ENCODE data around the gene PRELID3B. TPM values are rescaled to one million over a fixed set of nuclear protein-coding genes. Genes with fewer than 3 reads are reported as not detected.

Gene PRELID3B
- total RNA-seq, 8 experiments from 2014 or later, result 40.1 to 81.9 (median 63.3) TPM

DNA sequence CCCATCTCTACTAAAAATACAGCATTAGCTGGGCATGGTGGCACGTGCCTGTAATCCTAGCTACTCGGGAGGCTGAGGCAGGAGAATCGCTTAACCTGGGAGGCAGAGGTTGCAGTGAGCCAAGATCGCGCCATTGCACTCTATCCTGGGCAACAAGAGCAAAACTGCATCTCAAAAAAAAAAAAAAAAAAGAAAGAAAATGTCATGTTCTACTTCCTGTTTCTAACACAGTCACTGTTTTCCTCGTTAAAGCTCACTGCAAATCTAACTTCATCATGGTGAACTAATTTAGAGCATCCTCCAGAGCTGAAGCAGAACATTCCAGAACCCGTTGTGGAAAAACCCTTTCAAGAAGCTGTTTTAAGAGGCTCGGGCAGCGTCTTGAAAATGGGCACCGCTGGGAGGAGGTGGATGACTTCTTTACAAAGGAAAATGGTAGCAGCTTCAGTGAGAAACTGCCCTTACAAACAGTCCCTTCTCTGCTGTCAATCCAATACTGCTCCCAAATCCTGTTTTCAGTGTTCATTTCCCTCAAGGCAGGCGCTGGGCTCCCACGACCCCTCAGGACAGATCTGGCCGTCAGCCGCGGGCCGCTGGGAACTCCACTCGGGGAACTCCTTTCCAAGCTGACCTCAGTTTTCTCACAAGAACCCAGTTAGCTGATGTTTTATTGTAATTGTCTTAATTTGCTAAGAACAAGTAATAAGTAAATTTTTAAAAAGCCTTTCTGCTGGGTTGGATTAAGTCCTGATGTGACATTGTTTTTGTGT, 48.0 kb downstream of the PRELID3B start:
- in situ Hi-C loops (cut with MboI; ENCODE audit: low pct_unique_long_range_greater_than_20kb in 2 of 9, low sequenced_read_pairs in 9 of 9, unreplicated experiment in 9 of 9), result no loop called here
- no peak overlapping the region for H3K27ac ChIP-seq
- WGBS, 10 experiments, result 16 to 100% (median 78%) methylated on average over 2 to 10 of the region's 17 CpGs; no CpG with 5 or more reads in 2 of the 10 experiments
- no peak overlapping the region for H3K4me3 ChIP-seq
- H3K4me1 ChIP-seq (replicated peaks in 1 of 2), result peaks cover 0 to 28% of the 10 kb centered on the region in 2 donors
- ATAC-seq (replicated peaks in 6 of 8), result no peak

DNA sequence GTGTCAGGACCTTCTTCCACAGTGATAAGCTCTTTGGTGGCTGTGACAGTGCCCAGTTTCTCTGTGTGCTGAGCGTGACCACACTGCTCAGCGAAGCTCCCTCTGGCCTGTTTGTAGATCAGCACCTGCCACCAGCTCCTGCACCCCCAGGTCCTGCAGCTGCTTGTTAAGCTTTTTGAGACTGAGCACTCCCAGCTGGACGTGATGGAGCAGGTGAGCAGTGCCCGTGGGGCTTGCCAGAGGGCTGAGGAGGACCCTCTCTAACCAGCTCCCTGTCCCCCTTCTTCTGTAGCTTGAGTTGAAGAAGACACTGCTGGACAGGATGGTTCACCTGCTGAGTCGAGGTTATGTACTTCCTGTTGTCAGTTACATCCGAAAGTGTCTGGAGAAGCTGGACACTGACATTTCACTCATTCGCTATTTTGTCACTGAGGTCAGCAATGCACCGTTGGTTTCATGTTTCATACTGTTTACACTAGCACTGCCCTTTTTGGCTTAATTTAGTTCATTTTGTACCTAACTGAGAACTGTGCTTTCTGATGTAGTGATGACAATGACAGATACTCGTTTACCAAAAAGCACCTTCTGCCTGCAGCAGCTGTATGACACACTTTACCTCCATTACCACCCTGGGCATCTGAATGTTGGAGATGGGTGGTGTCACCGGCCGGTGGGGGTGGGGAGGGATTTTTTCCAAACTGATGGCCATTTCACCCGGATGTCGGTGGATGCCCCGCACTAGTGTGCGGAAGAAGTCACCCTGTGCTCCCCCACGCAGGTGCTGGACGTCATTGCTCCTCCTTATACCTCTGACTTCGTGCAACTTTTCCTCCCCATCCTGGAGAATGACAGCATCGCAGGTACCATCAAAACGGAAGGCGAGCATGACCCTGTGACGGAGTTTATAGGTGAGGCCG, 49.0 kb downstream of the PRELID3B start:
- in situ Hi-C loops (cut with MboI; ENCODE audit: low pct_unique_long_range_greater_than_20kb in 2 of 9, low sequenced_read_pairs in 9 of 9, unreplicated experiment in 9 of 9), result no loop called here

DNA sequence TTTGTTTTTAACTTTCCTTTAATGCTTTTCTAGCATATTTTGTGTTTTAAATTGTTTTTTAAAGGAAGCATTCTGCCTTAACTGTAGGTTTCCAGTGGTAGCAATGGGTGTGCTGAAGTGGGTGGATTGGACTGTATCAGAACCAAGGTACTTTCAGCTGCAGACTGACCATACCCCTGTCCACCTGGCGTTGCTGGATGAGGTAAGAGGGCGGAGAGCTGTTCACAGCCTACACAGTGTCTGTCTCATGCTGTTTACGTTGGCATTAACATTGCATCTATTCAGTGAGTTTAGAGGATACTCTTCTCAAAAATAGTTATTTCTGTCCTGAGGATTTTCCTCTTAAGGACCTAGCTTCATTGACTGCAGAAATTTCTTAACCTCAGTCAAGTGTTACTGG, 49.7 kb downstream of the PRELID3B start:
- no peak overlapping the region for H3K27ac ChIP-seq
- WGBS, 10 experiments, result 69 to 100% (median 100%) methylated on average over 1 to 3 of the region's 3 CpGs; no CpG with 5 or more reads in 3 of the 10 experiments
- no peak overlapping the region for H3K4me3 ChIP-seq
- ATAC-seq (replicated peaks in 6 of 8), result no peak
- in situ Hi-C loops (cut with MboI; ENCODE audit: low pct_unique_long_range_greater_than_20kb in 2 of 9, low sequenced_read_pairs in 9 of 9, unreplicated experiment in 9 of 9), result no loop called here
- peaks cover 0 to 28% of the 10 kb centered on the region in 2 donors for H3K4me1 ChIP-seq (replicated peaks in 1 of 2)

More for the DNA sequence above, 49.0 kb downstream of the PRELID3B start:
- Histone ChIP-seq H3K4me1 (replicated peaks in 1 of 2) (peaks cover 0 to 28% of the 10 kb centered on the region in 2 donors), H3K4me3 (no peak overlapping the region), H3K27ac (no peak overlapping the region)
- WGBS, 10 experiments, result 82 to 100% (median 89%) methylated on average over 2 to 15 of the region's 23 CpGs; no CpG with 5 or more reads in 3 of the 10 experiments
- no peak for ATAC-seq (replicated peaks in 6 of 8)

DNA sequence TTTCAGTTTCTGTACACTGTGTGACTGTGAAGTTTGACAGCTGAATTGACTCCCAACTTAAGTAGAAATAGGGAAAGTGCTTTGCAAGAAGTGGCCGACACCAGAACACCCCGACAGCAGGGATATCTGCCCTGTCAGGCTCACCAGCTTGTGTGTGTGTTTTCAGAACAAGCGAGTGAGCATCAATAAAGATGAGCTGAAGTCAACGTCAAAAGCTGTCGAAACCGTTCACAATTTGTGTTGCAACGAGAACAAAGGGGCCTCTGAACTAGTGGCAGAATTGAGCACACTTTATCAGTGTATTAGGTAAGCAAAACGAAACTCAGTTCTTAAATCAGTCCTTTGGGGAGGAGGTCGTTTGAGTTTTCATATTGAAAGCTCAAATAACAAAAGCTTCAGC, 50.9 kb downstream of the PRELID3B start:
- ATAC-seq (replicated peaks in 6 of 8), result no peak
- Histone ChIP-seq H3K27ac (no peak overlapping the region), H3K4me3 (no peak overlapping the region), H3K4me1 (replicated peaks in 1 of 2) (peaks cover 0 to 28% of the 10 kb centered on the region in 2 donors)
- in situ Hi-C loops (cut with MboI; ENCODE audit: low pct_unique_long_range_greater_than_20kb in 2 of 9, low sequenced_read_pairs in 9 of 9, unreplicated experiment in 9 of 9), result no loop called here
- 73 to 93% (median 80%) methylated on average over 2 to 9 of the region's 9 CpGs for WGBS, 10 experiments

DNA sequence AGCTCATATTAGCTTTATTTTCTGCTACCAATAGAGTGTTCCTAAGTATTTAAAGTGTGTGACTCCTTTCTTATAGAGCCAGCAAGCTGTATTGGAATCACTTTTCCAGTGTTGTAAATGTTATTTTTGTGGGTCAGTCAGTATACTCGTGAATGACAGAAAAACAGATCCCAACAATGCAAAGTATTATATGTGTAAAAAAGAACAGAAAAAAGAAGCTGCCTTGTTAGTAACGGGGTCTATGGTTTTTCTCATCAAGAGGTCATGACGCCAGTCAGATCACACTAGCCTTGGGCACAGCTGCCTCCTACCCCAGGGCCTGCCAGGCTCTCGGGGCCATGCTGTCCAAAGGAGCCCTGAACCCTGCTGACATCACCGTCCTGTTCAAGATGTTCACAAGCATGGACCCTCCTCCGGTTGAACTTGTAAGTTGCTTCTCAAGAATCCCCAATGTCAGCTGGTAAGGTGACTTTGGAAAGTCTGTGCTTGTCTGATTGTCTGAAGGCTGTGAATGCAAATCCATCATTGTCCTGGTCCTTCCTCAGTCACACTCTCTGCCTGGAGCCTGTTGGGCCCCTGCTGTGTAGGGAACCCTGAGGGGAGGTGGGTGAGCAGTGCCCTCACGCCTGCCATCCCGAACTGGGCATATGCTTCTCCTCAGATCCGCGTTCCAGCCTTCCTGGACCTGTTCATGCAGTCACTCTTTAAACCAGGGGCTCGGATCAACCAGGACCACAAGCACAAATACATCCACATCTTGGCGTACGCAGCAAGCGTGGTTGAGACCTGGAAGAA, 51.7 kb downstream of the PRELID3B start:
- Histone ChIP-seq H3K27ac (no peak overlapping the region), H3K4me3 (no peak overlapping the region), H3K4me1 (replicated peaks in 1 of 2) (peaks cover 0 to 21% of the 10 kb centered on the region in 2 donors)
- in situ Hi-C loops (cut with MboI; ENCODE audit: low pct_unique_long_range_greater_than_20kb in 2 of 9, low sequenced_read_pairs in 9 of 9, unreplicated experiment in 9 of 9), result no loop called here
- ATAC-seq (replicated peaks in 6 of 8), result no peak
- WGBS, 10 experiments, result 90 to 100% (median 93%) methylated on average over 4 to 8 of the region's 14 CpGs; no CpG with 5 or more reads in 1 of the 10 experiments

DNA sequence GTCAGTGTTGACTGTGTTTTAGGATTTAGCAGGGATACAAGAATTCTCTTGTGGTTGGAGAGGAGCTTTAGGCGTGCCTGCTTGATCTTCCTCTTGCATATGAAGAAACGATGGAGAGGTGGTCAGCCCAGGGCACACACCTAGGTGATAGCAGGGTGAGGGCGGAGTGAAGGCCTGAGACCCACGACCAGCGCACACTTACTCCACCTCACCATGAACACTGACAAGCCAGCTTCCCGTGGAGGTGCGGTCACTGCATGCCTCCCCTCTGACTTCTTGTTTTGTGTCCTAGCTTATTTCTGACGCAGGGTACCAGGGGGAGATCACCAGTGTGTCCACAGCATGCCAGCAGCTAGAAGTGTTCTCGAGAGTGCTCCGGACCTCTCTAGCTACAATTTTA, 53.4 kb downstream of the PRELID3B start:
- Histone ChIP-seq H3K4me1 (replicated peaks in 1 of 2) (peaks cover 1 to 6% of the 10 kb centered on the region in 2 donors), H3K4me3 (no peak overlapping the region), H3K27ac (no peak overlapping the region)
- in situ Hi-C loops (cut with MboI; ENCODE audit: low pct_unique_long_range_greater_than_20kb in 2 of 9, low sequenced_read_pairs in 9 of 9, unreplicated experiment in 9 of 9), result no loop called here
- WGBS, 10 experiments, result 83 to 100% (median 94%) methylated on average over 2 to 8 of the region's 10 CpGs; no CpG with 5 or more reads in 2 of the 10 experiments
- no peak for ATAC-seq (replicated peaks in 6 of 8)

DNA sequence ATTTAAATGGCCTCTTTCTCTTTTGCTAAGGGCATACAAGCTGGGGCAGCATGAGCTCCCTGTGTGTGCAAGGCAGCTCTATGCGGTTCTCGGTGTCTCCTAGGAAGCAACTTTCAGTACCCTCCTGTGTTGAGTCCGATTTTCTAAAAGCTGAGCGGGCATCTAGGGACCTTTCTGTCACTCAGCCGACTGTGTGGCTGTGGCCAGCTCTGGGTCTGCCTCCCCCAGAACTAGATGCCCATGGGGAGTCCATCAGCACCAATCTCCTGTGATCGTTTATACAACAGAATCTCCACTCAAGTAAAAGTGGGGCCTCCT, 54.1 kb downstream of the PRELID3B start:
- Histone ChIP-seq H3K4me1 (replicated peaks in 1 of 2) (peaks cover 6 to 11% of the 10 kb centered on the region in 2 donors), H3K4me3 (no peak overlapping the region), H3K27ac (no peak overlapping the region)
- WGBS, 10 experiments, result 83 to 100% (median 97%) methylated on average over 2 to 5 of the region's 6 CpGs; no CpG with 5 or more reads in 3 of the 10 experiments
- ATAC-seq (replicated peaks in 6 of 8), result no peak
- in situ Hi-C loops (cut with MboI; ENCODE audit: low pct_unique_long_range_greater_than_20kb in 2 of 9, low sequenced_read_pairs in 9 of 9, unreplicated experiment in 9 of 9), result no loop called here

DNA sequence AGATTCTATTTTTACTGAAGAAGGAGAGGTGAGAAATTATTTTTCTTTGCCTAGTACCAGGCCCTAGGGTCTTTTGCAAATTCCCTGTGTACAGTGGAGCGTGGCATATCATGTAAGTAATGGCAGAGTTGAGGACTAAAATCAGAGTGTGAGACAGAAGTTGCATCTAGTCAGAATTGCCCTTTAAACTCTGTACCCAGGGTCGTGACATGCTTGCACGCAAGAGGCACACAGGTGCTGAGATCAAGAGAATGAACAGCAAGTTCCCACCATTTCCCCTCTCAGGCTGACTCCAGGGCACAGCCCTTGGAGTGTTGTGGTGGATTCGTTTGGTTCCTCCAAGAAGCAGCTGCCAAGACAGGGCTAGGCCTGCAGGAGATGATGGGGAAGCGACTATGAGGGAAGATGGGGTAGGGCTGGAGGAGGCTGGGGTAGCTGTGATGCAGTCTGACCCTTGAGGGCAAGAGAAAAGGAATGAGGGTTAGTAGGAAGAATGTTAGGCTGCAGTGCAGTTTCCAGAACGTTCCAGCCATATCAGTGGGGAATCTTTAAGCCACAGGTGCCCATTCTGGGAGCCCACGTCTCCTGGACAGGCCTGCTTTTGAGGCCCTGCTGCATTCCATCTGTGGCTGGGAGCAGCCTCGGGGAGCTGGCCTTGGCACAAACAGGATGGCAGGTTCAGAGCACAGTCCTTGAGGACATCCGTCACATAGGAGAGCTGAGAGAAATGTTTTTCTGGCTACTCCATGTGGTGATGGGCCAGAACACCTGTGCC, 54.6 kb downstream of the PRELID3B start:
- Histone ChIP-seq H3K4me3 (no peak overlapping the region), H3K4me1 (replicated peaks in 1 of 2) (peaks cover 6 to 13% of the 10 kb centered on the region in 2 donors), H3K27ac (no peak overlapping the region)
- no peak for ATAC-seq (replicated peaks in 6 of 8)
- WGBS, 10 experiments, result 50 to 100% (median 97%) methylated on average over 2 to 7 of the region's 9 CpGs; no CpG with 5 or more reads in 3 of the 10 experiments
- in situ Hi-C loops (cut with MboI; ENCODE audit: low pct_unique_long_range_greater_than_20kb in 2 of 9, low sequenced_read_pairs in 9 of 9, unreplicated experiment in 9 of 9), result no loop called here

DNA sequence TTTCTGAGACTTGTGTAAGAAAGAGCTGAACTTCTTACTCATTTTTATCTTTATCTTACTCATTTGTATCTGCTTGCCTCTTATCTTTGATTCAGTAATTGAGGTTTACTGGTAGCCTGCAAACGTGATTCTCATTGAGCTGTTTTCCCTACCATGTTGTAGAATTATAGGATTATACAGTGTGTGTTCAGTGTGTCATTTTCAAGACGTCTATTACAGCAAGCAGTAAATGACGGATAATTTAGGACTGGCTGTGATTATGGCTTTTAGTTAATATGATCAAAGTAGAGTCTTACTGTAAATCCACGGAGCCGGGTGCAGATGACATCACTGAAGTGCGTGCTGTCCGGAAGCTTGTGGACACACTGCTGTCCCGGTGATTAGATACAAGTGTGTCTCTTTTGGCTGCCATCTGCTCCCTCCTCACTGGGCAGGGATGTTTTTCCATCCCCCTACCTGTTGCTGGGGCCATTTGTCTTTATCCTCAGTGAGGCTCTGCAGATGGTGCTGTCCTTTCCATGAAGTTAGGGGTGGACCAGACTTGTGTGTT, 55.5 kb downstream of the PRELID3B start:
- peak in 3 of 8 experiments; percentile 23 to 89 (median 44) for ATAC-seq (replicated peaks in 6 of 8)
- H3K4me3 ChIP-seq, result no peak overlapping the region
- 37 to 100% (median 88%) methylated on average over 1 to 5 of the region's 8 CpGs; no CpG with 5 or more reads in 2 of the 10 experiments for WGBS, 10 experiments
- H3K27ac ChIP-seq, result no peak overlapping the region
- H3K4me1 ChIP-seq (replicated peaks in 1 of 2), result peaks cover 14 to 21% of the 10 kb centered on the region in 2 donors
- in situ Hi-C loops (cut with MboI; ENCODE audit: low pct_unique_long_range_greater_than_20kb in 2 of 9, low sequenced_read_pairs in 9 of 9, unreplicated experiment in 9 of 9), result no loop called here

DNA sequence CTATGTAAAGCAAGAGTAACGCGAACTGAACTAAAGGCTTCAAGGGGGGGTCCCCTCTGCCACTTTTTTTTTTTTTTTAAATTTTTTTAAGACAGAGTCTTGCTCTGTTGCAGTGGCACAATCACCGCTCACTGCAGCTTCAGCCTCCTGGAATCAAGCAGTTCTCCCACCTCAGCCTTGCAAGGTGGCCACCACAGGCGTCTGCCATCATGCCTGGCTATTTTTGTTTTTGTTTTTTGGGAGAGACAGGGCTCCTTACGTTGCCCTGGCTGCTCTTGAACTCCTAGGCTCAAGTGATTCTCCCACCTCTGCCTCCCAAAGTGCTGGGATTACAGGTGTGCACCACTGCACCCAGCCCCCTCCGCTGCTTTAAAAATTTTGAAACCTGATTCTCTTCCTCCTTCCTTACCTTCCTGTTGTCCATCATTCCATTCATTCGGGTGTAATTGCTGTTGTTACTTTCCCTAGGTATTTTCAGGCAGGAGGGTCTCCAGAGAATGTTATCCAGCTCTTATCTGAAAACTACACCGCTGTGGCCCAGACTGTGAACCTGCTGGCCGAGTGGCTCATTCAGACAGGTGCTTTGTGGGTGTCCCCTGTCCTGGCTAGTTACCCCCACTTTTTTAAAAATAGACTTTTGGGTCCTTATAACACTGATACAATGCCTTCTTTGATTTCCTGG, 56.2 kb downstream of the PRELID3B start:
- ATAC-seq (replicated peaks in 6 of 8), result no peak
- Histone ChIP-seq H3K4me3 (no peak overlapping the region), H3K4me1 (replicated peaks in 1 of 2) (peaks cover 15 to 21% of the 10 kb centered on the region in 2 donors), H3K27ac (no peak overlapping the region)
- WGBS, 10 experiments, result 60 to 100% (median 97%) methylated on average over 1 to 6 of the region's 9 CpGs
- in situ Hi-C loops (cut with MboI; ENCODE audit: low pct_unique_long_range_greater_than_20kb in 2 of 9, low sequenced_read_pairs in 9 of 9, unreplicated experiment in 9 of 9), result no loop called here

DNA sequence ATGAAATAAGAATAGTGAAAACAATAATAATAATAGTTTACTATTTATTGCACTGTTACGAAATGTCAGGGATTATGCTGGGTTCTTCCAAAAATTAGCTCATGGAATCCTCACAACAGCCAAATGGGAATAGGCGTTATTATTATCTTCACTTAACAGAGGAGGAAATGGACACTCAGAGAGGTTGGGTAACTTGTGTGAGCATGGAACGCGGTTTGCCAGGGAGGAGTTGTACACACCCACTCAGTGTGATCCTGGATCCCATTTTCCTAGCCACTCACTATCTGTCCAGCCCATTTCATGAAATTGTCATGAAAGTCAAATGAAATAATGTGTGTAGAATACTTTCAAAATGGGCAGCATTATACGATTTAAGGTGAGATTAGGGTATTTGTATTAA, 56.9 kb downstream of the PRELID3B start:
- no peak for ATAC-seq (replicated peaks in 6 of 8)
- Histone ChIP-seq H3K27ac (no peak overlapping the region), H3K4me1 (replicated peaks in 1 of 2) (peaks cover 15 to 17% of the 10 kb centered on the region in 2 donors), H3K4me3 (no peak overlapping the region)
- in situ Hi-C loops (cut with MboI; ENCODE audit: low pct_unique_long_range_greater_than_20kb in 2 of 9, low sequenced_read_pairs in 9 of 9, unreplicated experiment in 9 of 9), result no loop called here
- 13 to 100% (median 80%) methylated on average over 3 to 5 of the region's 5 CpGs; no CpG with 5 or more reads in 2 of the 10 experiments for WGBS, 10 experiments

Measured in motor neuron (in vitro differentiated cells).